Nephron progenitor cell (in vitro differentiated cells): Measurements from ENCODE around the gene EPHB6.
A peak's percentile ranks its signal among the peaks of the same experiment; 100 is the strongest.

Source experiments
- DNase-seq: peaks from one replicate; pipeline ENCODE4 v3.0.0; 2021
- H3K27ac Mint-ChIP-seq: 2 replicates; pipeline ENCODE4 v1.8.0; 2021; ENCODE audit warnings: mild to moderate bottlenecking, moderate library complexity, mixed read lengths
- H3K27me3 Mint-ChIP-seq: 2 replicates; pipeline ENCODE4 v1.8.0; 2021; ENCODE audit warnings: mild to moderate bottlenecking, low read depth, mixed read lengths; ENCODE audit not compliant: poor library complexity
- H3K36me3 Mint-ChIP-seq: 2 replicates; pipeline ENCODE4 v1.8.0; 2021; ENCODE audit warnings: low read depth, mixed read lengths
- H3K4me1 Mint-ChIP-seq: 2 replicates; pipeline ENCODE4 v1.8.0; 2021; ENCODE audit warnings: mixed read lengths
- H3K4me3 Mint-ChIP-seq: 2 replicates; pipeline ENCODE4 v1.8.0; 2021; ENCODE audit warnings: mild to moderate bottlenecking, moderate library complexity, mixed read lengths
- H3K9me3 Mint-ChIP-seq: 2 replicates; pipeline ENCODE4 v1.8.0; 2021; ENCODE audit warnings: mild to moderate bottlenecking, moderate library complexity, mixed read lengths
- TF ChIP-seq, protein P1 (sequence below): fragments of 200-600 bp; sonication (generic); IDR thresholded peaks from 2 replicates; pipeline ENCODE4 v1.5.0; 2021; ENCODE audit warnings: antibody characterized with exemption

Gene EPHB6

GRCh38 chr7:142878315-142878714, 23.4 kb downstream of the EPHB6 start:
- DNase-seq, result no peak
- peaks cover 23% of the 10 kb centered on the region for H3K4me1 Mint-ChIP-seq
- H3K27me3 Mint-ChIP-seq, result peaks cover 31% of the 10 kb centered on the region
- peaks cover 39% of the 10 kb centered on the region for H3K36me3 Mint-ChIP-seq
- H3K4me3 Mint-ChIP-seq, result no peak overlapping the region
- H3K27ac Mint-ChIP-seq, result no peak overlapping the region
- TF ChIP-seq, protein P1, sequence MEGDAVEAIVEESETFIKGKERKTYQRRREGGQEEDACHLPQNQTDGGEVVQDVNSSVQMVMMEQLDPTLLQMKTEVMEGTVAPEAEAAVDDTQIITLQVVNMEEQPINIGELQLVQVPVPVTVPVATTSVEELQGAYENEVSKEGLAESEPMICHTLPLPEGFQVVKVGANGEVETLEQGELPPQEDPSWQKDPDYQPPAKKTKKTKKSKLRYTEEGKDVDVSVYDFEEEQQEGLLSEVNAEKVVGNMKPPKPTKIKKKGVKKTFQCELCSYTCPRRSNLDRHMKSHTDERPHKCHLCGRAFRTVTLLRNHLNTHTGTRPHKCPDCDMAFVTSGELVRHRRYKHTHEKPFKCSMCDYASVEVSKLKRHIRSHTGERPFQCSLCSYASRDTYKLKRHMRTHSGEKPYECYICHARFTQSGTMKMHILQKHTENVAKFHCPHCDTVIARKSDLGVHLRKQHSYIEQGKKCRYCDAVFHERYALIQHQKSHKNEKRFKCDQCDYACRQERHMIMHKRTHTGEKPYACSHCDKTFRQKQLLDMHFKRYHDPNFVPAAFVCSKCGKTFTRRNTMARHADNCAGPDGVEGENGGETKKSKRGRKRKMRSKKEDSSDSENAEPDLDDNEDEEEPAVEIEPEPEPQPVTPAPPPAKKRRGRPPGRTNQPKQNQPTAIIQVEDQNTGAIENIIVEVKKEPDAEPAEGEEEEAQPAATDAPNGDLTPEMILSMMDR, result no peak
- H3K9me3 Mint-ChIP-seq, result no peaks in the 10 kb centered on the region

GRCh38 chr7:142879060-142879459, 24.2 kb downstream of the EPHB6 start:
- Mint-ChIP-seq H3K36me3 (peaks cover 32% of the 10 kb centered on the region), H3K4me1 (peaks cover 30% of the 10 kb centered on the region), H3K27ac (no peak overlapping the region), H3K27me3 (peaks cover 39% of the 10 kb centered on the region), H3K4me3 (no peak overlapping the region), H3K9me3 (no peaks in the 10 kb centered on the region)
- TF ChIP-seq, protein P1, result no peak
- no peak for DNase-seq

DNA sequence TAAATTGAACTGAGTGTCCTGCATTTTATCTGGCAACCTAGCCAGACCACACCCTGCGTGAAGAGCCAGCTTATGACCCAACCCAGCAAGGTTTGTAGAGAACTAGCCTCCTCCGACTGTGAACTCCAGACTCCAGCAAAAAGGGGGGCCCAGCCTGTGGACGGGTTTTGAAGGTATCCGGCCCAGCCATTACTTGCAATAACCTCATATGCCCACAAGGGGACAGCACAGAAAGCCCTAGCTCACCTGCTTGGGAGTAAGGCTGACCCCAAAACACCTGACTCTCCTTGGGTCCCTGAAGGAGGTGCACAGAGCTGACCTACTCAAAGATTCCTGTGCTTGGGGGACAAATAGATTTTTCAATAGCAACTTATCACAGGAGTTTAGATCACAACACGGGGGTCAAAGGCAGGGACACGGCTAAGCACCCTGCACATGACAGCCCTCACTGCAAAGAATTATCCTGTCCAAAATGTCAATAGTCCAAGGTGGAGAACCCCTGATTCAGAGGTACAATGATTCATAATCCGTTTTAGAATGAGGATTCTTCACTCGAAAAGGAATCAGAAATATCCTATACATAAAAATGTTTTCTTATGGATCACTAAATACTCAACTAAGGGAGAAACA, 26.1 kb downstream of the EPHB6 start:
- Mint-ChIP-seq H3K4me1 (peaks cover 49% of the 10 kb centered on the region), H3K27me3 (peaks cover 38% of the 10 kb centered on the region), H3K36me3 (peaks cover 12% of the 10 kb centered on the region), H3K9me3 (no peaks in the 10 kb centered on the region), H3K27ac (no peak overlapping the region), H3K4me3 (no peak overlapping the region)
- TF ChIP-seq, protein P1, result peak; percentile 78
- peak; percentile 48 for DNase-seq

DNA sequence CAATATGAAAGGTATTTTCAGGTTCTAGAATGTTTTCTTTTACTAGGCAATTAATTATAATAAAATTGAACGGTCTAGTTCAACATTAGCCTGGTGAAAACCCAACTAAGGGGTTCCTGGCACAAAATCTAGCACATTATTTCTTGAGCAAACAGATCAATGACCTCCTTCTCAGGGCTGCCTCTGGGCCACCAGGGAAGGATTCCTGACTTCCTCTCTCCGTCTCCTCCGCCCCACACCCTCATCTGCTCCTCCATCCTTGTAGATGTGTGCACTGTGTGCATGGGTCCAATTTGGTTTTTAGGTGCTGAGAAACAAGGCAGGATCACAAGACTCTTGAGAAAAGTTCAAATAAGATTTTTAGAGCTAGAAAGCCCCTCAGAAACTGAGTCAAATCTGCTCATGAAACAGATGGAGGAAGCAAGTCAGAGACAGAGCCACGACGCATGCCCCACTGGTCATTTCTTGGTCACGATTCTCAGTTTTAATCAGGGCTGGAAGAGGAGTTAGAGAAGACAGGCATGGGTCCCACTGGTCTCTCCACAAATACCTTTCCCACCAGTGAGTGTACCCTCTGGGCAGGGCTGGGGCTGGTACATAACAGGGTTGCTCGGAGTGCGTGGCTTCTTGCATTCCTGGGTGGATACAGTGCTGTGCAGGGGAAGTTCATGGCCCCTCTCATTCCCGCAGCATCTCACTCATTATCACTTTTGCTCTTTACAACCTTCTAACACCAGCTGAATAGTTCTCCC, 26.9 kb downstream of the EPHB6 start:
- H3K4me3 Mint-ChIP-seq, result peak overlapping the region; percentile 39
- H3K27ac Mint-ChIP-seq, result peak overlapping the region; percentile 6
- no peaks in the 10 kb centered on the region for H3K9me3 Mint-ChIP-seq
- TF ChIP-seq, protein P1, result no peak
- H3K36me3 Mint-ChIP-seq, result peaks cover 9% of the 10 kb centered on the region
- H3K27me3 Mint-ChIP-seq, result peaks cover 35% of the 10 kb centered on the region
- no peak for DNase-seq
- peaks cover 55% of the 10 kb centered on the region for H3K4me1 Mint-ChIP-seq

- TF ChIP-seq, protein P1, result no peak
These were observed 27.4 kb downstream of the EPHB6 start for GRCh38 chr7:142882338-142882678.

More at GRCh38 chr7:142882338-142882678, 27.4 kb downstream of the EPHB6 start:
- Mint-ChIP-seq H3K36me3 (peaks cover 9% of the 10 kb centered on the region), H3K4me1 (peaks cover 60% of the 10 kb centered on the region), H3K9me3 (no peaks in the 10 kb centered on the region), H3K27ac (no peak overlapping the region), H3K4me3 (no peak overlapping the region), H3K27me3 (peaks cover 35% of the 10 kb centered on the region)
- no peak for DNase-seq
